Loucy (cell line): Measurements from ENCODE around the gene SLC43A1.

Experiments used
- H2AFZ ChIP-seq: fragments of 200-600 bp; sonication (generic); 2 replicates; pipeline ENCODE4 v1.6.0; 2016; ENCODE audit warnings: antibody characterized with exemption, mild to moderate bottlenecking, low read length, moderate library complexity
- H3F3A ChIP-seq: fragments of 200-600 bp; 2 replicates; pipeline ENCODE4 v1.6.0; 2016; ENCODE audit warnings: antibody characterized with exemption, low read depth, mild to moderate bottlenecking
- H3K27me3 ChIP-seq: fragments of 200-600 bp; sonication (generic); 2 replicates; pipeline ENCODE4 v1.6.1; 2014; ENCODE audit warnings: low read length, mild to moderate bottlenecking; ENCODE audit not compliant: insufficient read depth, poor library complexity, severe bottlenecking
- H3K36me3 ChIP-seq: fragments of 200-600 bp; sonication (generic); 2 replicates; pipeline ENCODE4 v1.6.1; 2016; ENCODE audit warnings: low read length; ENCODE audit not compliant: insufficient read depth
- H3K4me1 ChIP-seq: fragments of 200-600 bp; sonication (generic); 2 replicates; pipeline ENCODE4 v1.5.1; 2014; ENCODE audit warnings: low read length, mild to moderate bottlenecking; ENCODE audit not compliant: insufficient read depth, poor library complexity, severe bottlenecking
- H3K4me2 ChIP-seq: fragments of 200-600 bp; sonication (generic); 2 replicates; pipeline ENCODE4 v1.6.0; 2014; ENCODE audit warnings: antibody characterized with exemption, low read length, low read depth, mild to moderate bottlenecking; ENCODE audit not compliant: poor library complexity, severe bottlenecking
- H3K4me3 ChIP-seq: fragments of 200-600 bp; sonication (generic); 2 replicates; pipeline ENCODE4 v1.5.1; 2014; ENCODE audit warnings: low read length, mild to moderate bottlenecking, mixed read lengths; ENCODE audit not compliant: poor library complexity, severe bottlenecking
- H3K79me2 ChIP-seq: fragments of 200-600 bp; sonication (generic); 2 replicates; pipeline ENCODE4 v1.6.1; 2014; ENCODE audit warnings: low read length; ENCODE audit not compliant: insufficient read depth
- H3K9ac ChIP-seq: fragments of 200-600 bp; sonication (generic); 2 replicates; pipeline ENCODE4 v1.6.0; 2014; ENCODE audit warnings: mild to moderate bottlenecking, low read depth, low read length, moderate library complexity; ENCODE audit not compliant: poor library complexity, severe bottlenecking
- H3K9me2 ChIP-seq: fragments of 200-600 bp; sonication (generic); replicated peaks from 2 replicates; pipeline ENCODE4 v1.6.1; 2016; ENCODE audit warnings: low read depth, low read length, mixed read lengths
- H3K9me3 ChIP-seq: fragments of 200-600 bp; sonication (generic); 2 replicates; pipeline ENCODE4 v1.6.1; 2014; ENCODE audit warnings: mild to moderate bottlenecking, antibody characterized with exemption, low read length, low read depth; ENCODE audit not compliant: insufficient read depth
- H4K20me1 ChIP-seq: fragments of 200-600 bp; sonication (generic); 2 replicates; pipeline ENCODE4 v1.6.0; 2014; ENCODE audit warnings: antibody characterized with exemption, low read length, mild to moderate bottlenecking; ENCODE audit not compliant: insufficient read depth, poor library complexity, severe bottlenecking
- EZH2phosphoT487 ChIP-seq: fragments of 200-600 bp; IDR thresholded peaks from 2 replicates; pipeline ENCODE4 v1.6.1; 2018; ENCODE audit warnings: antibody characterized with exemption, mild to moderate bottlenecking, moderate library complexity, borderline replicate concordance
- TF ChIP-seq, protein P1 (sequence below): fragments of 200-600 bp; sonication (generic); conservative IDR thresholded peaks from 2 replicates; pipeline ENCODE4 v1.5.1; 2014; ENCODE audit warnings: mild to moderate bottlenecking, antibody characterized with exemption, low read length

The SLC43A1 gene

DNA sequence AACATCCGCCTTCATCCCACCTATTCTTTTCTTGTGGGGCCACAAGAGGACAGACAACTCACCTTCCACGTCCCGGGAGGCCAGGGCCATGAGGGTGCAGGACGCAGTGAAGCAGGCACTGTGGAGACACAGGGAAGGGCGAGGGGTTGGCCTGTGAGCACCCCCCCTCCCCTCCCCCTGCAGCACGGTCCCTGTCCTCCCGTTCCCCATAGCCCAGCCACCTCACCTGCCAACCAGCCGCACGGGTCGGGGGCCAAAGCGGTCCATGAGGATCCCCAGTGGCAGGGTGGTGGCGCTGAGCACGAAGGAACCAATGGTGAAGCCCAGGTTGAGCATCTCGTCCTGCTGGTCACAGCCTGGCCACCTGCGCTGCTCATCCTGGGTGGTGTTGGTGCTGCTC, 14.6 kb downstream of the SLC43A1 start:
- H3K4me1 ChIP-seq: no peaks in the 10 kb centered on the region
- H4K20me1 ChIP-seq: no peaks in the 10 kb centered on the region
- H3K27me3 ChIP-seq: no peaks in the 10 kb centered on the region
- H3K9me3 ChIP-seq: no peaks in the 10 kb centered on the region
- no peak for TF ChIP-seq EZH2phosphoT487
- TF ChIP-seq, protein P1, sequence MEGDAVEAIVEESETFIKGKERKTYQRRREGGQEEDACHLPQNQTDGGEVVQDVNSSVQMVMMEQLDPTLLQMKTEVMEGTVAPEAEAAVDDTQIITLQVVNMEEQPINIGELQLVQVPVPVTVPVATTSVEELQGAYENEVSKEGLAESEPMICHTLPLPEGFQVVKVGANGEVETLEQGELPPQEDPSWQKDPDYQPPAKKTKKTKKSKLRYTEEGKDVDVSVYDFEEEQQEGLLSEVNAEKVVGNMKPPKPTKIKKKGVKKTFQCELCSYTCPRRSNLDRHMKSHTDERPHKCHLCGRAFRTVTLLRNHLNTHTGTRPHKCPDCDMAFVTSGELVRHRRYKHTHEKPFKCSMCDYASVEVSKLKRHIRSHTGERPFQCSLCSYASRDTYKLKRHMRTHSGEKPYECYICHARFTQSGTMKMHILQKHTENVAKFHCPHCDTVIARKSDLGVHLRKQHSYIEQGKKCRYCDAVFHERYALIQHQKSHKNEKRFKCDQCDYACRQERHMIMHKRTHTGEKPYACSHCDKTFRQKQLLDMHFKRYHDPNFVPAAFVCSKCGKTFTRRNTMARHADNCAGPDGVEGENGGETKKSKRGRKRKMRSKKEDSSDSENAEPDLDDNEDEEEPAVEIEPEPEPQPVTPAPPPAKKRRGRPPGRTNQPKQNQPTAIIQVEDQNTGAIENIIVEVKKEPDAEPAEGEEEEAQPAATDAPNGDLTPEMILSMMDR: no peak
- H3K4me2 ChIP-seq: no peak overlapping the region
- no peaks in the 10 kb centered on the region for H3F3A ChIP-seq
- no peak overlapping the region for H3K4me3 ChIP-seq
- H3K36me3 ChIP-seq: peaks cover 36% of the 10 kb centered on the region; the same call in 1 of the 2 replicates
- H3K9me2 ChIP-seq: no peaks in the 10 kb centered on the region
- H3K79me2 ChIP-seq: no peaks in the 10 kb centered on the region
- H2AFZ ChIP-seq: no peak overlapping the region
- no peak overlapping the region for H3K9ac ChIP-seq

DNA sequence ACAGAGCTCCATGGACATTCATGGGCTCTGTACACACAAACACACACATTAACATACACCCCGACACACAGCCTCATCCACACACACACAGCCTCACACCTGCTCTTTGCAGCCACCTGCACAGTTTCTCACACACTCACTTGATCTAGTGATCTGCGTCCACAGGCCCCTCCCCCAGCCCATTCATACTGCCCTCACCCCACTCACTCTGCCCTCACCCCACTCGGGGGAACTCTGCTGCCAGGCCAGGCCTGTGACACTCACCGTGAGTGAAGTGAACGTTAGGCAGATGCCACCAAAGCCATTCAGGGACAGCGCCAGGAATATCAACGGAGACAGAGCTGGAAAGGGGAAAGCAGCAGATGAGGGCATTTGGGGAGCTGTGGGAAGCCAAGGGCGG, 15.0 kb downstream of the SLC43A1 start:
- Histone ChIP-seq H3K36me3 (peaks cover 41% of the 10 kb centered on the region; the same call in 1 of the 2 replicates), H3K9me2 (no peaks in the 10 kb centered on the region), H4K20me1 (no peaks in the 10 kb centered on the region), H3K4me3 (no peak overlapping the region), H3K9me3 (no peaks in the 10 kb centered on the region), H3K27me3 (no peaks in the 10 kb centered on the region), H3K4me1 (no peaks in the 10 kb centered on the region), H3K4me2 (no peak overlapping the region), H3F3A (no peaks in the 10 kb centered on the region), H2AFZ (no peak overlapping the region), H3K9ac (no peak overlapping the region), H3K79me2 (no peaks in the 10 kb centered on the region)
- no peak for TF ChIP-seq EZH2phosphoT487
- TF ChIP-seq, protein P1: no peak

DNA sequence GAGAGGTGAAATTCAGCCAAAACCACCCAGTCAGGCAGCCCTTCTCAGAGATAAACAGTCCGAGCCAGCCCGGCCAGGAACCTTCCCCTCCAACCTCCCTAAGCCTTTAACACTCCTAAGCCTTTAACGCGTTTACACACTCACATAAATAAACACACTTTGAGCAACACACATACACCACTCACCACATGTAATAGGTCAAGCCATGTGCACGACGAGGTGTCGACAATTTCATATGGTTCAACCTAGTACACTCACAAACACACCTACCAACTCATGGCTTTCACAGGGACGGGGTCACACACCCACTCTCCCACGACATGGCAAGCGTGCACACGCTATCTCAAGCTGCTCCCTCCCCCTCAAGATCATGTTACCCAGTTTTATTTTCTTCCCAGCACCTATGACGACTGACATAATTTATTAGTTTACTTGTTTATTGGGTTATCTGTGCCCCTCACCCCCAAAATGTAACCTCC, 15.5 kb downstream of the SLC43A1 start:
- Histone ChIP-seq H4K20me1 (no peaks in the 10 kb centered on the region), H3K36me3 (peaks cover 42% of the 10 kb centered on the region; the same call in 1 of the 2 replicates), H2AFZ (no peak overlapping the region), H3K4me2 (no peak overlapping the region), H3K4me3 (no peak overlapping the region), H3K9me3 (no peaks in the 10 kb centered on the region), H3K9ac (no peak overlapping the region), H3K27me3 (no peaks in the 10 kb centered on the region), H3K4me1 (no peaks in the 10 kb centered on the region), H3K79me2 (no peaks in the 10 kb centered on the region), H3F3A (no peaks in the 10 kb centered on the region), H3K9me2 (no peaks in the 10 kb centered on the region)
- TF ChIP-seq, protein P1: no peak
- no peak for TF ChIP-seq EZH2phosphoT487
